ENCODE measurements around the gene ADAMTS4.

The ADAMTS4 gene

GRCh38 chr1:161219078-161219892 lies 20.4 kb upstream of the ADAMTS4 start:
- DNase-seq (ENCODE audit: low read depth) = no peak

GRCh38 chr1:161218301-161219077 lies 19.6 kb upstream of the ADAMTS4 start:
- DNase-seq (ENCODE audit: low read depth) = no peak

GRCh38 chr1:161217831-161218230 lies 19.0 kb upstream of the ADAMTS4 start:
- DNase-seq (ENCODE audit: low read depth) = no peak

GRCh38 chr1:161216945-161217712 lies 18.3 kb upstream of the ADAMTS4 start:
- DNase-seq (ENCODE audit: low read depth) = peak; percentile 51

- no peak for DNase-seq (ENCODE audit: low read depth)
Measured at GRCh38 chr1:161215076-161215475, 16.2 kb upstream of the ADAMTS4 start, which contains the start of gene FCER1G. TSS of gene FCER1G (plus strand) at chr1:161215295. CDS start at chr1:161215322, 27 bp downstream.

GRCh38 chr1:161214369-161214768 lies 15.5 kb upstream of the ADAMTS4 start:
- no peak for DNase-seq (ENCODE audit: low read depth)

- DNase-seq (ENCODE audit: low read depth) = no peak
Measured at GRCh38 chr1:161209790-161210409, 11.0 kb upstream of the ADAMTS4 start.

GRCh38 chr1:161207173-161207572 lies 8.3 kb upstream of the ADAMTS4 start:
- no peak for DNase-seq (ENCODE audit: low read depth)

GRCh38 chr1:161206411-161207140 lies 7.7 kb upstream of the ADAMTS4 start:
- DNase-seq (ENCODE audit: low read depth) = no peak

- DNase-seq (ENCODE audit: low read depth) = peak; percentile 96
Measured at GRCh38 chr1:161201836-161202712, 3.2 kb upstream of the ADAMTS4 start, which contains the start of gene NDUFS2. TSS of gene NDUFS2 (plus strand) at chr1:161202367. CDS start at chr1:161202386, 19 bp downstream.

- DNase-seq (ENCODE audit: low read depth) = no peak
Measured at GRCh38 chr1:161200992-161201835, 2.4 kb upstream of the ADAMTS4 start.

GRCh38 chr1:161200421-161200991 lies 1.7 kb upstream of the ADAMTS4 start:
- no peak for DNase-seq (ENCODE audit: low read depth)

GRCh38 chr1:161199506-161200139 lies 769 bp upstream of the ADAMTS4 start:
- no peak for DNase-seq (ENCODE audit: low read depth)

GRCh38 chr1:161198194-161198896 lies 509 bp downstream of the ADAMTS4 start:
- DNase-seq (ENCODE audit: low read depth) = no peak

GRCh38 chr1:161197560-161198193 lies 1.2 kb downstream of the ADAMTS4 start:
- DNase-seq (ENCODE audit: low read depth) = no peak

- no peak for DNase-seq (ENCODE audit: low read depth)
Measured at GRCh38 chr1:161196521-161197451, 2.1 kb downstream of the ADAMTS4 start.
